ENCODE results near the gene ADGRV1. TPM values are rescaled to one million over a fixed set of nuclear protein-coding genes. Genes with fewer than 3 reads are reported as not detected.
"Not testable (repeated sequence)": the region's sequence is repeated elsewhere in the genome, so short reads cannot be mapped to it uniquely, and the experiment has no call there.

ADGRV1 gene
- total RNA-seq, 2 donors from 2014 or later: 1.4 TPM; not detected in 1

DNA sequence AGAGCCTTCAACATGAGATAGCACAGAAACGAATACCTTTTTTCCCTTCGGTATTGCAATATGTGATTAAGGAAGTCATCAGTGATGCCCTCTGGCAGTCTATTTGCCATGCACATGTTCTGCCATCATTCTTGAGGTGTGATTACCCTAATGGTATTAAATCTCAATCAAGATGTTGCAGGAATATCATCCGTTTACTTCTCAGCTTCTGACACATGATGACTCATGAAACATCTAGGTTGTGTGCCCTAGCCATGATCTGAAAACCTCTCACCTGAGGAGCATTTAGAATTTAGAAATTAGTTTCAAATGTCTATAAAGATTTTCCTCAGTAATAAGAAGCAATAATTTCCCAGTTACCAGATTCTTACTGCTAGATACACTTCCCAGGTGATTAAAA, 209.1 kb downstream of the ADGRV1 start:
- TF ChIP-seq, protein P1, sequence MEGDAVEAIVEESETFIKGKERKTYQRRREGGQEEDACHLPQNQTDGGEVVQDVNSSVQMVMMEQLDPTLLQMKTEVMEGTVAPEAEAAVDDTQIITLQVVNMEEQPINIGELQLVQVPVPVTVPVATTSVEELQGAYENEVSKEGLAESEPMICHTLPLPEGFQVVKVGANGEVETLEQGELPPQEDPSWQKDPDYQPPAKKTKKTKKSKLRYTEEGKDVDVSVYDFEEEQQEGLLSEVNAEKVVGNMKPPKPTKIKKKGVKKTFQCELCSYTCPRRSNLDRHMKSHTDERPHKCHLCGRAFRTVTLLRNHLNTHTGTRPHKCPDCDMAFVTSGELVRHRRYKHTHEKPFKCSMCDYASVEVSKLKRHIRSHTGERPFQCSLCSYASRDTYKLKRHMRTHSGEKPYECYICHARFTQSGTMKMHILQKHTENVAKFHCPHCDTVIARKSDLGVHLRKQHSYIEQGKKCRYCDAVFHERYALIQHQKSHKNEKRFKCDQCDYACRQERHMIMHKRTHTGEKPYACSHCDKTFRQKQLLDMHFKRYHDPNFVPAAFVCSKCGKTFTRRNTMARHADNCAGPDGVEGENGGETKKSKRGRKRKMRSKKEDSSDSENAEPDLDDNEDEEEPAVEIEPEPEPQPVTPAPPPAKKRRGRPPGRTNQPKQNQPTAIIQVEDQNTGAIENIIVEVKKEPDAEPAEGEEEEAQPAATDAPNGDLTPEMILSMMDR (IDR thresholded peaks at IDR 0.05): no peak
- no peak for DNase-seq (ENCODE audit: low spot score)
- Histone ChIP-seq H3K4me3 (no peak overlapping the region), H3K27me3 (replicated peaks; ENCODE audit: insufficient read depth) (no peaks in the 10 kb centered on the region), H3K4me1 (ENCODE audit: control insufficient read depth in 1 of 2, low read depth in 2 of 2) (no peaks in the 10 kb centered on the region), H3K36me3 (no peaks in the 10 kb centered on the region), H3K9me3 (no peaks in the 10 kb centered on the region), H3K27ac (no peak overlapping the region)
- ATAC-seq (ENCODE audit: insufficient number of reproducible peaks, low FRiP score, low read depth): no peak

DNA sequence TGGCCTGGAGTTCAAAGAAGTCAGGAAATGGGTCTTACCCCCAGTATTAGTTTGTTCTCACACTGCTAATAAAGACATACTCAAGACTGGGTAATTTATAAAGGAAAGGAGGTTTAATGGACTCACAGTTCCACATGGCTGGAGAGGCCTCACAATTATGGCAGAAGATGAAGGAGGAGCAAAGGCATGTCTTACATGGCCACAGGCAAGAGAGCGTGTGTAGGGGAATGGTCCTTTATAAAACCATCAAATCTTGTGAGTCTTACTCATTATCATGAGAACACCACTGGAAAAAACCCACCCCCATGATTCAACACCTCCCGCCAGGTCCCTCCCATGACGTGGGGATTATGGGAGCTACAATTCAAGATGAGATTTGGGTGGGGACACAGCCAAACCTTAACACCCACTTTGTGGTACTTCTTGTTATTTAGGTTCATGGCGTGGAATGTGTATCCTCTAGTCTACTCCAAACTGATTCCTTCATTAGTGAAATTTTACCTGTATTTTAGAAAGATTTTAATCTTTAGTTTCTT, 211.5 kb downstream of the ADGRV1 start:
- ATAC-seq (ENCODE audit: insufficient number of reproducible peaks, low FRiP score, low read depth); DNase-seq (ENCODE audit: low spot score): not testable (repeated sequence)

DNA sequence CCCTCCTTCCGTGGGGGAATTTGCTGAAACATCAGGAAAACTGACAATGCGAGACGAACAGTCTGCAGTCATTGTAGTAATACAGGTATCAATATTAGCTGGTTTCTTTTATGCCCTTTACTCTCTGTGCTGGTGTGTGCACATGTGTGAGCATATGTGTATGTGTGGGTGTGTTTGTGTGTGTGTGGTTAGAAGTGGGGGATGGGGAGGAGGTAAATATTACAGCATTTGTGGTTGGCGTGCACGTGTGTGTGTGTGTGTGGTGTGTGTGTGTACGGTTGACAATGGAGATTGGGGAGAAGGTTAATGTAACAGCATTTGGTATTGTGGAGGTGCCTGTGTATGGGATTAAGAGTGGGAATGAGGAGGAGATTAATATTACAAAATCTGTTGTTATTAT, 219.4 kb downstream of the ADGRV1 start:
- ATAC-seq (ENCODE audit: insufficient number of reproducible peaks, low FRiP score, low read depth): no peak
- H3K27me3 ChIP-seq (replicated peaks; ENCODE audit: insufficient read depth): no peaks in the 10 kb centered on the region
- no peak overlapping the region for H3K27ac ChIP-seq
- H3K36me3 ChIP-seq: no peaks in the 10 kb centered on the region
- no peaks in the 10 kb centered on the region for H3K9me3 ChIP-seq
- no peak for DNase-seq (ENCODE audit: low spot score)
- no peaks in the 10 kb centered on the region for H3K4me1 ChIP-seq (ENCODE audit: control insufficient read depth in 1 of 2, low read depth in 2 of 2)
- TF ChIP-seq, protein P1 (IDR thresholded peaks at IDR 0.05): no peak
- no peak overlapping the region for H3K4me3 ChIP-seq

More for the DNA sequence above, 211.5 kb downstream of the ADGRV1 start:
- H3K4me3 ChIP-seq; H3K9me3 ChIP-seq; H3K27ac ChIP-seq; H3K36me3 ChIP-seq; H3K27me3 ChIP-seq (replicated peaks; ENCODE audit: insufficient read depth); H3K4me1 ChIP-seq (ENCODE audit: control insufficient read depth in 1 of 2, low read depth in 2 of 2): not testable (repeated sequence)

DNA sequence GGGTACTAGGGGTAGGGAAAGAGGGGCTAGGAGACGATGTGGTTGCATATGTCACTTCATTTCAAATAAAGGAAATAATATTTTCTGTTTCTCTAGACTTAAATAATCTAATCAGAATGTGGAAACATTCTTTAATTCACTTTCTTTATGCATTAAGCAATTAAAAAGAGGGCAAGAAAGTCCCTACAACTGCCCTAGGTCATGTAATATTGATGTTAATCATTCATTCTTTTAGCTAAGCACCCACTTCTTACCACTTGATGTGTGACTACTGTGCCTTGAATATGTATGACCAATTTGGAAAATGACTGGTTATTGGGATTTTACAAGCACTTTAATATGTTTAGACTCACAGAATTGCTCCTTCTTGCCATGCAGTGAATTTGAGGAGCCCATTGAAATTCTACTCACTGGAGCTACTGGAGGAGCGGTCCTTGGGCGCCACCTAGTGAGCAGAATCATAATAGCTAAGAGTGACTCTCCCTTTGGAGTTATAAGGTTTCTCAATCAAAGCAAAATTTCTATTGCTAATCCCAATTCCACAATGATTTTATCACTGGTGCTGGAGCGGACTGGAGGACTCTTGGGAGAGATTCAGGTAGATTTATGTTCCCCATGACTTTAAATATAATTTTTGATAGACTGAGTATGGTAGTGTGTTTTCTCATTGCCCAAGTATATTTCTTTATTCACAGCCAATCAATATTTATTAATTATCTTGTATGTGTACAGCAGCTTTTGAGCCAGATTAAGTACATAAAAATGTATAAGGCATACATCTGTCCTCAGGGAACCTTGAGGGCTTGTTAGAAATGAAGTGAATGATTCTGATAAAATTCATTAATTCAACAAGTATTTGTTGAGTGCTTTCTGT, 225.1 kb downstream of the ADGRV1 start:
- DNase-seq (ENCODE audit: low spot score) (peak; percentile 24), ATAC-seq (ENCODE audit: insufficient number of reproducible peaks, low FRiP score, low read depth) (no peak)
- TF ChIP-seq, protein P1 (IDR thresholded peaks at IDR 0.05): peak; percentile 69
- H3K9me3 ChIP-seq: no peaks in the 10 kb centered on the region
- H3K27me3 ChIP-seq (replicated peaks; ENCODE audit: insufficient read depth): no peaks in the 10 kb centered on the region
- no peak overlapping the region for H3K4me3 ChIP-seq
- no peak overlapping the region for H3K27ac ChIP-seq
- no peaks in the 10 kb centered on the region for H3K36me3 ChIP-seq
- no peaks in the 10 kb centered on the region for H3K4me1 ChIP-seq (ENCODE audit: control insufficient read depth in 1 of 2, low read depth in 2 of 2)

DNA sequence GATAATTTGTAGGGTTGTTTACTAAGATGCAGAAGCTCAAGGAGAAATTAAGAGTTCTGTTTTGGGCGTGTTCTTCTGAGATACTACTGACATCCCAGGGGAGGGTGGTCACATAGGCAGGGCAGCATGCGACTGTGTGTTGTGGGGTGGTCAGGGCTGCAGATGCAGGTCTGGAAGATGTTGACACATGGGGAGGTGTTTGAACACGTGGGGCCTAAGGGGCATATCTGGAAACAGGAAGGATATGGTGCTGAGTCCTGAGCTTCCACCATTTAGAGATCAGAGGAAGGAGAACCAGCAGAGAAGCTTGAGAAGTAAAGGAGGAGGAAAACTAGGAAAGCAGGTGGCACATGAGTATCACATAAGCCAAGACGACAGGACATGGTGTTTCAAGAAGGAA, 228.2 kb downstream of the ADGRV1 start:
- Histone ChIP-seq H3K4me1 (ENCODE audit: control insufficient read depth in 1 of 2, low read depth in 2 of 2) (no peaks in the 10 kb centered on the region), H3K4me3 (no peak overlapping the region)

More for the DNA sequence above, 228.2 kb downstream of the ADGRV1 start:
- DNase-seq (ENCODE audit: low spot score) (no peak), ATAC-seq (ENCODE audit: insufficient number of reproducible peaks, low FRiP score, low read depth) (no peak)
- Histone ChIP-seq H3K36me3 (no peaks in the 10 kb centered on the region), H3K27me3 (replicated peaks; ENCODE audit: insufficient read depth) (no peaks in the 10 kb centered on the region), H3K9me3 (no peaks in the 10 kb centered on the region), H3K27ac (no peak overlapping the region)
- TF ChIP-seq, protein P1 (IDR thresholded peaks at IDR 0.05): no peak
